Activated naive CD8-positive, alpha-beta T cell treated with anti-CD3 and anti-CD28 coated beads for 36 hours (primary cell): ENCODE measurements around the gene MMADHC. TPM values are rescaled to one million over a fixed set of nuclear protein-coding genes. Genes with fewer than 3 reads are reported as not detected.
"Not testable (repeated sequence)": the region's sequence is repeated elsewhere in the genome, so short reads cannot be mapped to it uniquely, and the experiment has no call there.

Experiments used
- DNase-seq: peaks from one replicate; pipeline ENCODE4 v3.0.0; 2021
- H3K27ac Mint-ChIP-seq: one replicate; pipeline ENCODE4 v1.8.0; 2022; ENCODE audit warnings: mild to moderate bottlenecking, moderate library complexity, mixed read lengths
- H3K27me3 Mint-ChIP-seq: one replicate; pipeline ENCODE4 v1.8.0; 2022; ENCODE audit warnings: mild to moderate bottlenecking, mixed read lengths
- H3K36me3 Mint-ChIP-seq: one replicate; pipeline ENCODE4 v1.8.0; 2021; ENCODE audit warnings: mild to moderate bottlenecking, mixed read lengths
- H3K4me1 Mint-ChIP-seq: one replicate; pipeline ENCODE4 v1.8.0; 2021; ENCODE audit warnings: mixed read lengths
- H3K4me3 Mint-ChIP-seq: one replicate; pipeline ENCODE4 v1.8.0; 2022; ENCODE audit warnings: mild to moderate bottlenecking, moderate library complexity, mixed read lengths
- H3K9me3 Mint-ChIP-seq: one replicate; pipeline ENCODE4 v1.8.0; 2022; ENCODE audit warnings: mixed read lengths
- total RNA-seq, 2 experiments: library from RNA; stranded (reverse); gene quantifications; one replicate each; pipeline ENCODE4 v1.2.3, GENCODE V29; 2021

MMADHC gene
- total RNA-seq, 2 experiments from 2014 or later = 151 to 153 TPM

DNA sequence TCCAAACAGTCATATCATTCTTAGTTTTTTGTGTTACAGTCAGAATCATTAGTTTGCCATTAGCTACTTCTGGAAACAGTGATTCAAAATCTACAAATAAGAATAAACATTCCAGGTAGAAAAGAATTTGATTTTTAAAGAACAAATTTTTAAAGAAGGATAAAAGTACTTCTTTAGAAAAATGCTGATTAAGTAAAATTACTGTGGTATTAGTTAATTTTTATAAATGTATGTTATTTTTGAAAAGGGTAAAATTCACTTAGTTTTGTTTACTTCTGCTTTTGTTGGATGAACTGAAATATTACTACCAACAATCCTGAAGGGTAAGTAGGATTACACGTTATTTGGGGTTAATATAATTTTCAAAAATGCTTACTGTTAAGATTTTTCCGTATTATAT, 11.8 kb downstream of the MMADHC start:
- no peaks in the 10 kb centered on the region for H3K9me3 Mint-ChIP-seq
- H3K27me3 Mint-ChIP-seq = no peaks in the 10 kb centered on the region
- DNase-seq = no peak
- peaks cover 22% of the 10 kb centered on the region for H3K36me3 Mint-ChIP-seq
- no peak overlapping the region for H3K4me3 Mint-ChIP-seq
- H3K4me1 Mint-ChIP-seq = peaks cover 19% of the 10 kb centered on the region
- no peak overlapping the region for H3K27ac Mint-ChIP-seq

DNA sequence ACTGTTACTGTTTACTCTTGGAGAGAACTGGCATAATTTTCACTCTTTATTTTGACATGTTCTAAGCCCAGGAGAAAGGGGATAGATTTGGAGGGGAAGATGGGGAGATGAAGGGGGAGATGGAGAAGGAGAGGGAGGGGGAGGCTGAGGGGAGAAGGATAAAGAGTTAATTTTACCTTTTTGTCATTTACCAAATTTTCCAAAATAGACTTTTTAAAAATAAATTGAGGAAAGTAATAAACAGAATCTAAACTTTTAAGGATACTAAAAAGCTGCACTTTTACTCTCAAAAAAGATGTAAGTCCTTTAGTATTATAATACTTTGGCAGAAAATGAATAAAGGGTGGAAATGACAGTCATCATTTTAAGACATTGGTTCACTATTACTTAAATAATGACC, 12.3 kb downstream of the MMADHC start:
- no peak overlapping the region for H3K4me3 Mint-ChIP-seq
- no peak for DNase-seq
- peaks cover 16% of the 10 kb centered on the region for H3K4me1 Mint-ChIP-seq
- no peak overlapping the region for H3K27ac Mint-ChIP-seq
- no peaks in the 10 kb centered on the region for H3K27me3 Mint-ChIP-seq
- H3K36me3 Mint-ChIP-seq = peaks cover 22% of the 10 kb centered on the region
- no peaks in the 10 kb centered on the region for H3K9me3 Mint-ChIP-seq

DNA sequence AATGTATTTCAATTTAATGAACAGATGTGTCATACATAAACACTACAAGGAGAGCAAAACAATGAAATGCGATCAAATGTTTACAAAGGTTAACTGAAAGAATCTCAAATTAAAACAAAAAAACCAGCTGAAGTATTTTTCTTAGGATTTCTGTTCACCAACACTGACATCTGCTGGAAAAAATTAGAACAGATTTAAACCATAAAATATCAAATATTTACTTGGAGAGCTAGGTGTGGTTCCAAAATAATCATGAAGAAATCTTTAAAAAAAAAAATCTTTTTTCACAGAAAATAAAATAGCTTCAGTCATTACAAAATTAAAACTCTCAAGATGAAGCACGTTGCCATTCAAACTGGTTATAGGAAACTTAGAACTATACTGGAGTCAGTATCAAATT, 13.8 kb downstream of the MMADHC start:
- no peak overlapping the region for H3K27ac Mint-ChIP-seq
- H3K27me3 Mint-ChIP-seq = no peaks in the 10 kb centered on the region
- no peaks in the 10 kb centered on the region for H3K9me3 Mint-ChIP-seq
- H3K4me3 Mint-ChIP-seq = no peak overlapping the region
- H3K36me3 Mint-ChIP-seq = peaks cover 20% of the 10 kb centered on the region
- H3K4me1 Mint-ChIP-seq = peaks cover 10% of the 10 kb centered on the region
- no peak for DNase-seq

DNA sequence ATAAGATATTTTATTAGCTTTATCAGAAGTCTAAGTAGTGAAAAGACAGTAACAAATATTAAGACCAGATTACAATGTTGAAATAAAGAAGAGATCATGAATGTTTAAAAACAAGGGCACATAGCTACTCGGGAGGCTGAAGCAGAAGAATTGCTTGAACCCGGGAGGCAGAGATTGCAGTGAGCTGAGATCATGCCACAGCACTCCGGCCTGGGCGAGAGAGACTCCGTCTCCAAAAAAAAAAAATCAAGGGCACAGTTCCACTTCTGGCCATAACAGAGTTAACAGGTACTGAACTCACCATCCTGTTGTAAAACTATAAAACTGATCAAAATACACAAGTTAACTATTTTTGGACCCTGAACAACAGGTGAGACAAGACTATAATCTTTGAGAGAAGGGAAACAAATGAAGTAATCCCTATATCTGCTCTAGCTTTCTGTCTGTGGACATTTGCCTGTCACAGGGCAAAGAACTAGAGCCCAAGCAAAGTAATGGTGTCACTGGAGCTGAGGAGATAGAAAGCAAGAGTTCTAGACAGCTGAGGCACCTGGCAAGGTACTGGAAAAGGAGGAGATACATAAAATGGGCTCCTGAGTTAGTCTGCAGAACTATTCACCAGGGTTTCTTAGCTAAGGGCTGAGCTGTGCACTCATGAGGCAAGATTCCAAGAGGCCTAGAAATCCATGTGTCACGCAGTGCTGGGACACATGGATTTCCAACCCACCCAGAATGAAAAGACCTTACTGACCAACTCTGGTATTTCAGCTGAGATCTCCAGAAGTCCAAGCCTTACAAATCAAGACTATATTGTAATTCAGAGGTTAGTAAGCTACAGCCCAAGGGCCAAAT, 15.2 kb downstream of the MMADHC start:
- H3K27me3 Mint-ChIP-seq = no peaks in the 10 kb centered on the region
- no peaks in the 10 kb centered on the region for H3K9me3 Mint-ChIP-seq
- no peak overlapping the region for H3K27ac Mint-ChIP-seq
- DNase-seq = no peak
- H3K4me1 Mint-ChIP-seq = peaks cover 6% of the 10 kb centered on the region
- no peak overlapping the region for H3K4me3 Mint-ChIP-seq
- peaks cover 14% of the 10 kb centered on the region for H3K36me3 Mint-ChIP-seq

DNA sequence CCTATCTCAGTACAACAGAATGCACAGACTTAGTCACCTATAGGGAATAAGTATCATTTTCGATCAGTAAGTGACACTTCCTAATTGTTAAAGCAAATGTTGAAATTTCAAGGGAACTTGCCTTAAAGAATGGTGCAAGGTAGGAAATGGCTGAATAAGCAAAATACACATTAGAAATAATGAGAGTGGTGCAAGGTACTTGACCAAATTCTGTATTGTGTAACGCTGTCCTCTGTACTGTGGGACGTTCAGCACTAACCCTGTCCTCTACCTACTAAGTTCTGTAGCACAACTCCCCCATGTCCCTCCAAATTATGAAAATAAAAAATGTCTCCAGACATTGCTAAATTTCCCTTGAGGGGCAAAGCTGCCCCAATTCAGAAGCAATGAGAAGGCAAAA, 19.4 kb downstream of the MMADHC start:
- DNase-seq = no peak
- Mint-ChIP-seq H3K27me3 (no peaks in the 10 kb centered on the region), H3K4me1 (peaks cover 2% of the 10 kb centered on the region), H3K9me3 (no peaks in the 10 kb centered on the region), H3K27ac (no peak overlapping the region), H3K36me3 (peaks cover 9% of the 10 kb centered on the region), H3K4me3 (no peak overlapping the region)

DNA sequence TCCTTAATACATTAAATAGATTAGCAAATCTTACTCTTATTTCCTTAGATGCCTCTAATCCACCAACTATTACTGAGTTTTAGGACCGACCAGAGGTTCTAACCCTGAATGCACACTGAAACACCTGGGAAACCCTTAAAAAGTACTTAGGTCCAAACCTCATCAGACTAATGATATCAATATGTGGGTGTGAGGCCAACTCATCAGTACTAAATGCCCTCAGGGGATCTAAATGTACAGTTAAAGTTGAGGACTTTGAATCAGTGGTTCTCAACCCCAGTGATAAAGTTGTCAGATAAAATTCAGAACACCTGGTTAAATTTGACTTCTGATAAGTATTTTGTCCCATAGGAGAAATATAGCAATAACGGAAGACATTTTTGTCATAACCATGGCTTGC, 20.9 kb downstream of the MMADHC start:
- no peaks in the 10 kb centered on the region for H3K9me3 Mint-ChIP-seq
- H3K4me3 Mint-ChIP-seq = no peak overlapping the region
- H3K27ac Mint-ChIP-seq = no peak overlapping the region
- no peaks in the 10 kb centered on the region for H3K4me1 Mint-ChIP-seq
- DNase-seq = no peak
- peaks cover 9% of the 10 kb centered on the region for H3K36me3 Mint-ChIP-seq
- H3K27me3 Mint-ChIP-seq = no peaks in the 10 kb centered on the region

DNA sequence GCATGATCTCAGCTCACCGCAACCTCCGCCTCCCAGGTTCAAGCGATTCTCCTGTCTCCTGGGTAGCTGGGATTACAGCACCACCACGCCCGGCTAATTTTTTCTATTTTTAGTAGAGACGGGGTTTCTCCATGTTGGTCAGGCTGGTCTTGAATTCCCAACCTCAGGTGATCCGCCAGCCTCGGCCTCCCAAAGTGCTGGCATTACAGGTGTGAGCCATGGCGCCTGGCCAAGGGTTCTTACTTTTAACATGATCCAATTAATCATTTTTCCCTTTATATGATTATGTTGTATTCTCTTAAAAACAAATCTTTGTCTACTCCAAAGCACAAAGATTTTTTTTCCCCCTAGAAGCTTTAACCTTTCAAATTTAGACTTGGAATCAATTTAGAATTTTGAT, 21.9 kb downstream of the MMADHC start:
- DNase-seq, H3K36me3 Mint-ChIP-seq, H3K27ac Mint-ChIP-seq, H3K27me3 Mint-ChIP-seq, H3K4me3 Mint-ChIP-seq, H3K4me1 Mint-ChIP-seq, H3K9me3 Mint-ChIP-seq: not testable (repeated sequence)

DNA sequence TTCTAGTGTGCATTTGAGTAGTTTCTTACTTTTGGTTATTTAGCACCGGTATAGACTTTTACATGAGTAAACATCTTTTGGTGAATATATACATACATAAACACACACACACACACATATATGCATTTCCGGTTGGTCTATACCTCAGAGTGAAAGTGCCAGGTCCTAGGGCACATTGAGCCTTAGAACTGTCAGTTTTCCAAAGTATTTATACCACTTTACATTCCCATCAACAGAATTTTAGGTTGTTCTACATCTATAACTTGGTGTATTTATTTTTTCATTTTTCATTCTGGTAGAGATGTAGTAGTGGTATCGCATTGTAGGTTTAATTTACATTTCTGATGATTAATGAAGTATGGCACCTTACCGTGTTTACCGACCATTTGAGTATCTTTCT, 22.6 kb downstream of the MMADHC start:
- Mint-ChIP-seq H3K4me3 (no peak overlapping the region), H3K36me3 (peaks cover 9% of the 10 kb centered on the region), H3K27me3 (no peaks in the 10 kb centered on the region), H3K27ac (no peak overlapping the region), H3K4me1 (no peaks in the 10 kb centered on the region), H3K9me3 (no peaks in the 10 kb centered on the region)
- no peak for DNase-seq

DNA sequence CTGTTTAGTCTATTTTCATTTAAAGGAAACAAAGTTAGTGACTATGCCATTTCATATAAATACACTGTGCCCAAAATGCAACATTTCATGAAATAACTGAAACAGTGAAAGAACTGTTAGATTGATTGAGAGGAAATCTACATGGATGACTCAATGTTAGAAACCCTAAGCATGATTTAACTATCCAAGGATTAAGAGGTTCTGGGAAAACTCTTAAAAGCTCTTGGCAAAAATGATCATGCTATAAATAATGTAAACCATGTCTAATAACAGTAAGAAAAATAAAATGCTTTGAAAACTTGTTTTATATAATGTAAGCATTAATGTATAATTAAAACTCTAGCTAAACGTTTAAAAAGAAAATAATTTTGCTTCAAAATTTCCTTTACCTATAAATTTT, 23.5 kb downstream of the MMADHC start:
- peaks cover 7% of the 10 kb centered on the region for H3K36me3 Mint-ChIP-seq
- no peaks in the 10 kb centered on the region for H3K4me1 Mint-ChIP-seq
- no peaks in the 10 kb centered on the region for H3K9me3 Mint-ChIP-seq
- H3K27me3 Mint-ChIP-seq = peaks cover 4% of the 10 kb centered on the region
- no peak overlapping the region for H3K4me3 Mint-ChIP-seq
- DNase-seq = no peak
- H3K27ac Mint-ChIP-seq = no peak overlapping the region

DNA sequence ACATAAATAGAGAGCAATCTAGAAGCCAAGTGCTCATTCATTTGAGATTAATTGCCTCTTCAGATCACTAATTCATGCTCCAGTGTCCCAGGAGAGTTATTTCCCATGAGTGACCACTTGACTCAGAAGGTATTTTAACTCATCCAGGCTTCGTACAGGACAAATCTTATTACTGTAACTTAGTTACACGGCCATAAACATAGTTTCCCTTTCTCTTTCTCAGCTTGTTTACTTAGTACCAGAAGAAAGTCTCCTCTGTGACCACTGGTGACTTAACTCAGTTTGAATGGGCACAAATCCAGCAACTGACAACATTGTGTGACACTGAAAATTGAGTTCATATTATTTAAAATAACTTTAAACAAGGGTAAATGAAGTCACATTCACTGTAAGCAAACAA, 25.3 kb downstream of the MMADHC start:
- no peak for DNase-seq
- Mint-ChIP-seq H3K9me3 (no peaks in the 10 kb centered on the region), H3K4me3 (no peak overlapping the region), H3K36me3 (peaks cover 3% of the 10 kb centered on the region), H3K4me1 (no peaks in the 10 kb centered on the region), H3K27me3 (peaks cover 4% of the 10 kb centered on the region), H3K27ac (no peak overlapping the region)

DNA sequence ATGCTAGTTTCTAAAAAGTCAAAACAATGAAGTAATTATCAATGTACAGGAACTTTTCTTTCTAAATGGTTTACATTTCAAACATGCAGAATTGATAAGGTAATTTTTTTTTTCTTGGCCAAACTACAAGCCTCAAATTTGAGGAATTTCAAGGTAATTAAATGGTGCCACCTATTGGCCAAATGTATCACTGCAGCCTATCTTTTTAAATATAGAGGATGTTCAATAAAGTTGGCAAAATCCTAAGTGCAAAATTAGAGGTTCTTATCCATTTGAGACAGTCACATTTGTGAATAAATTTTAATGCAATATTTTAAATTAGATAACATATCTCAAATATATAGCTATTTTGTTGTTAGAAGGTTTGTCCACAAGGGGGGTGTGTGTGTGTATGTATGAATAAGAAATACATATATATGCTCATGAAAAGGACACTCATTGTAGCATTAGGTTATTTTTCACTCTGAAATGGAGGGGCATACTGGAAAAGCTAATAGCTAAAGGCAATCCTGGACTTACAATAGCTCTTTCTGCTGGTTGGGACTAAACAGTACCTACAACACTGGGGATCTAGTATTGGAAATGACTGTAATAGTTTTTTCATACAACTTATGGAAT, 26.2 kb downstream of the MMADHC start:
- no peak for DNase-seq

DNA sequence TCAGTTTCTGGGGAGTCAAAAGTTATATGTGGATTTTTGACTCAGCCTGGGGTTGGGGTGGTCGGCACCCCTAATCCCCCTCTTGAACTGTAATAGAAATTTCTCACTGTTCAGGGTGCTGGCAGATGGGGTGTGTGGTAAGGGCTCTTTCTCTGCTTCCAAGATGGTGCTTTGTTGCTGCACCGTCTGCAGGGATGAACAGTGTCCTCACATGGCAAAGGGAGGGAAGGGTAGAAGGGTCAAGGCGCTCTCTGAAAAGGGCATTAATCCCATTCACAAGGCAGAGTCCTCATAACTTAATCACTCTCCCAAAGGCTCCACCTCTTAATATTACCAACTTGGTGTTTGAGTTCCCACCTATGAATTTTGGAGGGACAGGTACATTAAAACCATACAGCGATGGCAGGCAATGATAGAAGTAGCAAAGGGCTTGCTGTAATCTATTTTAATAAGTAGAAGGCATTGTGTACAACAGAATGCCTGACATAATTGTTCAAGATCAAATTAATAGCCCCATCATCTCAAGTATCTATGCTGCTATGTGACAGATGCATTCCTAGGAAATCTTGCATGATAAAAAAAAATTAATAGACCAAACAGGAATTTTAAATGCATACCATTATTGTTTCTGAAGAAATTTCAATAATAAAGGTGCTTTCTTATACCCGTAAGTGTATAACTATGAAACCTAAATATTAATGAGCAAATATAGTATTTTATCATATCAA, 28.1 kb downstream of the MMADHC start:
- Mint-ChIP-seq H3K36me3 (no peaks in the 10 kb centered on the region), H3K9me3 (no peaks in the 10 kb centered on the region), H3K27me3 (peaks cover 4% of the 10 kb centered on the region), H3K4me3 (no peak overlapping the region), H3K27ac (no peak overlapping the region), H3K4me1 (no peaks in the 10 kb centered on the region)
- DNase-seq = no peak

More for the DNA sequence above, 26.2 kb downstream of the MMADHC start:
- Mint-ChIP-seq H3K36me3 (no peaks in the 10 kb centered on the region), H3K4me3 (no peak overlapping the region), H3K27ac (no peak overlapping the region), H3K4me1 (no peaks in the 10 kb centered on the region), H3K27me3 (peaks cover 4% of the 10 kb centered on the region), H3K9me3 (no peaks in the 10 kb centered on the region)

DNA sequence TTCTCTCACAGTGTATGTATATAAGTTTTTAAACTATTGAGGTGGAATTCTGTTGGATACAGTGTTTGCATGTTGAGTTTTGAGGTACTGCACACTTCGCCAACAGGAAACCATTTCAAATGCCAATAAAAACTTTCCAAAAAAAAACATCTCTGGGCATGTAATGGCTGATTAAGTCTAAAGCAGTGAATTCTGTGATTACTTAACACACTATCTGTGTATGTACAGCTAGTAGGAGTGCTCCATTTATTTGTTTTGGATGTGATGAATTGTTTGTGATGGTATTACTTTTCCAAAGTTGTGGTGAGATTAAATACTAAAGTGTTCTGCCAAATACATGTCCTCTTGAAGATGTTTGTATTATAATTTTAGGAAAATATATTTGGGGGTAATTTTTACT, 31.1 kb downstream of the MMADHC start:
- Mint-ChIP-seq H3K27ac (no peak overlapping the region), H3K36me3 (no peaks in the 10 kb centered on the region), H3K4me1 (no peaks in the 10 kb centered on the region), H3K9me3 (peaks cover 3% of the 10 kb centered on the region), H3K4me3 (no peak overlapping the region), H3K27me3 (peaks cover 4% of the 10 kb centered on the region)
- no peak for DNase-seq

DNA sequence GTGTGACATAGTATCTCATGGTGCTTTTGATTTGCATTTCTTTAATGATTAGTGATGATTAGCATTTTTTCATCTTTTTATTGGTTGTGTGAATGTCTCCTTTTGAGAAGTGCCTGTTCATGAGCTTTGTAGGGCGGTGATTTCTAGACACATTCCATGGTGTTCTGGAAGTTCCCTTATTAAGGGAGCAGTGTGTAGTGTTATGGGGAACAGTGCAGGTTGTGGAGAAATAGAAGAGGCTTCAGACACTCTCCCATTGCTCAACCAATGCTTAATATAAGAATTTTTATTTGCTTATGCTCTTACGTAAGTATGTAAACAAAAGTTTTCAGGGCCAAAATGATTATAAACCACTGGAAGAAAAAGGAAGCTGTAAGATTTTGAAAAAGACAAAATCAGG, 34.7 kb downstream of the MMADHC start:
- Mint-ChIP-seq H3K36me3 (no peaks in the 10 kb centered on the region), H3K27ac (no peak overlapping the region), H3K4me3 (no peak overlapping the region), H3K4me1 (no peaks in the 10 kb centered on the region), H3K9me3 (peaks cover 3% of the 10 kb centered on the region), H3K27me3 (no peaks in the 10 kb centered on the region)
- DNase-seq = no peak

DNA sequence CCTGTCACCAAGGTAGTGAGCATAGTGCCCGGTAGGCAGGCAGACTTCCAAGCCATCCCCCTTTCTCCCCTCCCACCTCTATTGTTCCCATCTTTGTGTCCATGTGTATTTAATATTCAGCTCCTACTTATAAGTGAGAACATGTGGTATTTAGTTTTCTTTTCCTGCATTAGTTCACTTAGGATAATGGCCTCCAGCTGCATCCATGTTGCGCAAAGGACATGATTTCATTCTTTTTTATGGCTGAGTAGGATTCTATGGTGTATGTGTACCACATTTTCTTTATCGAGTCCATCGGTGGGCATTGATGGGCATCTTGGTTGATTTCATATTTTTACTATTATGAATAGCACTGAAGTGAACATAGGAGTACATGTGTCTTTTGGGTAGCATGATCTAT, 35.3 kb downstream of the MMADHC start:
- H3K4me3 Mint-ChIP-seq = no peak overlapping the region
- H3K27me3 Mint-ChIP-seq = no peaks in the 10 kb centered on the region
- no peak for DNase-seq
- H3K9me3 Mint-ChIP-seq = peaks cover 3% of the 10 kb centered on the region
- H3K27ac Mint-ChIP-seq = no peak overlapping the region
- no peaks in the 10 kb centered on the region for H3K36me3 Mint-ChIP-seq
- no peaks in the 10 kb centered on the region for H3K4me1 Mint-ChIP-seq
